GM10847 (cell line): ENCODE results near the gene SMIM15.

Experiments used
- POLR2A ChIP-seq: IDR thresholded peaks from 2 replicates; pipeline ENCODE4 v1.6.1; 2011; ENCODE audit not compliant: insufficient read length; ENCODE audit errors: extremely low read depth

Gene SMIM15

GRCh38 chr5:61162010-61162831 is at the start of gene SMIM15:
Gene SMIM15 (minus strand): TSS chr5:61162468. CDS start chr5:61160171, 2,297 bp downstream.
- peak; percentile 53 for TF ChIP-seq POLR2A

GRCh38 chr5:61207884-61208283 is 45.6 kb upstream of the SMIM15 start:
- TF ChIP-seq POLR2A = no peak

GRCh38 chr5:61205013-61205412 is 42.7 kb upstream of the SMIM15 start:
- no peak for TF ChIP-seq POLR2A

GRCh38 chr5:61202213-61202612 is 39.9 kb upstream of the SMIM15 start:
- TF ChIP-seq POLR2A = no peak

- TF ChIP-seq POLR2A = no peak
Observed at GRCh38 chr5:61200582-61201155, 38.4 kb upstream of the SMIM15 start.

GRCh38 chr5:61198606-61199005 is 36.3 kb upstream of the SMIM15 start:
- TF ChIP-seq POLR2A = no peak

- TF ChIP-seq POLR2A = no peak
Observed at GRCh38 chr5:61186634-61187033, 24.4 kb upstream of the SMIM15 start.

- no peak for TF ChIP-seq POLR2A
Observed at GRCh38 chr5:61184708-61185107, 22.4 kb upstream of the SMIM15 start.

GRCh38 chr5:61183538-61183937 is 21.3 kb upstream of the SMIM15 start:
- no peak for TF ChIP-seq POLR2A

GRCh38 chr5:61182449-61182848 is 20.2 kb upstream of the SMIM15 start:
- TF ChIP-seq POLR2A = no peak

GRCh38 chr5:61180886-61181285 is 18.6 kb upstream of the SMIM15 start:
- TF ChIP-seq POLR2A = no peak

GRCh38 chr5:61178702-61179101 is 16.4 kb upstream of the SMIM15 start:
- no peak for TF ChIP-seq POLR2A

- TF ChIP-seq POLR2A = no peak
Observed at GRCh38 chr5:61177716-61178115, 15.4 kb upstream of the SMIM15 start.

GRCh38 chr5:61177070-61177469 is 14.8 kb upstream of the SMIM15 start:
- TF ChIP-seq POLR2A = no peak

GRCh38 chr5:61176631-61177030 is 14.4 kb upstream of the SMIM15 start:
- no peak for TF ChIP-seq POLR2A

- no peak for TF ChIP-seq POLR2A
Observed at GRCh38 chr5:61171479-61171878, 9.2 kb upstream of the SMIM15 start.

GRCh38 chr5:61168951-61169350 is 6.7 kb upstream of the SMIM15 start:
- no peak for TF ChIP-seq POLR2A

- TF ChIP-seq POLR2A = no peak
Observed at GRCh38 chr5:61167382-61167781, 5.1 kb upstream of the SMIM15 start.
